Activated CD8-positive, alpha-beta memory T cell treated with anti-CD3 and anti-CD28 coated beads for 36 hours (primary cell): ENCODE measurements around the gene MSI2. TPM values are rescaled to one million over a fixed set of nuclear protein-coding genes. Genes with fewer than 3 reads are reported as not detected.

Experiments used
- CTCF ChIA-PET: fragments of 350-600 bp; sonication (Branson Sonifier 250); formaldehyde crosslinking; loops from one replicate; lab custom pipeline; 2021; ENCODE audit warnings: antibody characterized with exemption; lab: Charles Lee
- POLR2A ChIA-PET: fragments of 350-600 bp; sonication (Branson Sonifier 250); formaldehyde crosslinking; loops from one replicate; lab custom pipeline; 2021; ENCODE audit warnings: antibody characterized with exemption; lab: Charles Lee
- total RNA-seq, 2 experiments: library from RNA; stranded (reverse); gene quantifications; one replicate each; pipeline ENCODE4 v1.2.3, GENCODE V29; 2021

Gene MSI2
- total RNA-seq, 2 experiments from 2014 or later = 56.5 to 59.6 TPM

- POLR2A ChIA-PET = no interaction called here
- CTCF ChIA-PET = no interaction called here
These were observed 93.9 kb downstream of the MSI2 start for GRCh38 chr17:57350266-57350665.

DNA sequence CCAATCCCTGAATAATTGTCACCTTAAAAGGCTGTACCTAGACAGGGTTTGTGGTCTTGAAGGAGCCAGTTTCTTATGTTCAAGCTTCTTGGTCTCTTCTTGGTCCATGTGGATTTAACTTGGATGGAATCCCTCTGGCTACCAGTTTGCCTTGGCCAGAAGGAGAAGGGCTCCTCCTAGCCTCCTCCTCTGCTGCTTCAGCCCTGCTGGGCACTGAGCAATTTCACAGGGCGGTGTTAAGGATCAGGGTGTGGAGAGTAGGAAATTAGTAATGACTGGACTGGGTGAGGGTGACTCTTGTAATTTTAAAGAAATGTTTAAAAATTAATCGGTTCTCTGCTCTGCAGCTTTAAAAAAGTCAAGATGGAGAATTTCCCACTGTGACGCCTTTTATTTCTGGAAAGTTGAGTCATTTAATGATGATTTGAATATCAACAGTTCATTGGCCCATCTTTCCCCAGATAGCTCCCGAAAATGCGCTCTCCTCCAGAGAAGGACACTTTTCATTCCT is 96.4 kb downstream of the MSI2 start:
- ChIA-PET CTCF (no interaction called here), POLR2A (no interaction called here)

DNA sequence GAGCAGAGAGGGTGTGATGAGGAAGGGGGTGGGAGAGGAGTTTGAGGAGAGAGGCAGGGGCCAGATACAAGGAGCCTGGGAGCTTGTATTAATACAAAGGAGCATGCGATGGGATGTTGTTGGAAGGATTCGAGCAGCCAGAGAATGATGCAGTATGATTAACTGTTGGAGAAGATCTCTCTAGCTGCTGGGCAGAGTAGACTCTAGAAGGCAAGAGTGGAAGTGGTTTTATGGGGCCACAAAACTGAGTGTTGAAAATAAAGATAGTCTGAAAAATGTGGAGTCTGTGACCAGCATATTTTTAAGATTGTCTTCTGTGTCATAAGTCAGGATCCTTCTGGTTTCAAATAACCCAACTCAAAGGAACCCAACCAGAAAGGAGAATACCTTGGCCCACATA is 98.3 kb downstream of the MSI2 start:
- ChIA-PET POLR2A (no interaction called here), CTCF (no interaction called here)

DNA sequence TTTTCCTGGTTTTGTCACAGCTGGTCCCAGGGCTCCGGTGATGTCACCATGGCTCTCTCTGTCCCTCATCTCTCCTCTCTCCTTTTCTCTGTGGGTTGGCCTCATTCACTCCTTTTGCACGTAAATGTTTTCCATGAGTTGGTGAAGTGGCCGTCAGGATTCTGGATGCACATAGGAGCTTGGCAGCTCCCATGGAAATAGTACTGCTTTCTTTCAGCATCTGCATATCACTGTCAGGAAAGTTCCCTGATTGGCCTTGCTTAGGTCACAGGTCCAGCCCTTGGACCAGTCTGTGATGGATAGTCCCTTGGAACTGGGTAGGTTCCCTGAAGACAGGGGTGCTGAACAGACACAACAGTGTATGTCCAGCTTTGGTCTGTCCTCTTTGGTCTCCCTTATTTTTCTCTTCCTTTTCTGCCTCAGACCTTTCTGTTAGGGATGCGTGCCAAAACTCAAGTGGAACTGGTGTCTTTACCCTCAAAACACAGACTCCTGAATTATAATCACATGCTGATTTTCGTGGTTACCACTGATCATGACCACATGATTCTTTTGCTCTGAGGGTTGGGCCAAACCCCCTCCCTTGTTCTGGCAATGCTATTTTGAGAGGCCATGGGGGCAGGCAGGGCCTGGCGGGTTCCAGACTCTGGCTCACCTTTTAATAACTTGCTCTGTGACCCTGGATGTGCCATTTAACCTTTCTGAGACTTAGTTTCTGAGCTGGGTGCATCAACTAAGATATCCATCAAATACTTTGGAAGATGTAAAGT is 99.0 kb downstream of the MSI2 start:
- POLR2A ChIA-PET = no interaction called here
- CTCF ChIA-PET = no interaction called here

- ChIA-PET POLR2A (no interaction called here), CTCF (no interaction called here)
These were observed 99.9 kb downstream of the MSI2 start for GRCh38 chr17:57356153-57356718.

DNA sequence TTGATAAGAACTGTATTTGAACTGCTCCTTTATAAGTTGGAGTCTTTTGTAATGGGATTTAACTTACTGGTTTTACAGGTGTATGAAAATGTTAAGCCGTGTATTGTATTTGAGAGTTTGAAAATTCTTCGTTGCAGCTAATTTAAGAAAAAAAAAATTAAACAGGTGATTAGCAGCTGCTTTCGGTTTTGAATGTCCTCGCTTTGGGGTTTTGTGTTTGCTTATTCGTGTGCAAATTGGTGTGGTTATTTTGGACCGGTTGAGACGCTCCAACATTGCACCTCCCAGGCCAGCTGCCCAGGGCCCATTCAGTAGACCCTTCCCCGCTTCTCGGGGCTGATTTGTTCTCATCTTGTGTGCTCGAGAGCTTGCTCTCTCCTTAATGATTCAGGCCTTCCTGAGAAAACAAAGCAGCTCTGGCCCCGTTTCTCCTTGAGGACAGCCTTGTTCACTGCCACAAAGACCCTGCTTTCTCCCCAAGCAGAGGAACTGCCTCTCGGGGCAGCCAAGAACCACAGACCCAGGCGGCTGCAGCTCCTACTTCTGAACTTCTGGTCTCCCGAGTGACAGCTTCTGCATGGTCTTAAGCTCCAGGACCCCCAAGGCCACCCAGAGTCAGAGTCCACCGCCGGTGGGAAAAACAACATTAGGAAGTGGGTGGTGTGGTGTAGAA is 100.5 kb downstream of the MSI2 start:
- ChIA-PET CTCF (interaction anchor here (1.5 kb wide), 1 partner anchor 315 kb away, joined by 5 read pairs; no protein-coding TSS in a partner anchor), POLR2A (interaction anchor here (0.5 kb wide), 1 partner anchor 100 kb away, joined by 3 read pairs; no protein-coding TSS in a partner anchor)

- ChIA-PET CTCF (interaction anchor here (1.5 kb wide), 1 partner anchor 314 kb away, joined by 5 read pairs; no protein-coding TSS in a partner anchor), POLR2A (interaction anchor here (0.5 kb wide), 2 partner anchors 16 to 100 kb away, joined by 3 read pairs; no protein-coding TSS in a partner anchor)
These were observed 101.1 kb downstream of the MSI2 start for GRCh38 chr17:57357392-57357784.

DNA sequence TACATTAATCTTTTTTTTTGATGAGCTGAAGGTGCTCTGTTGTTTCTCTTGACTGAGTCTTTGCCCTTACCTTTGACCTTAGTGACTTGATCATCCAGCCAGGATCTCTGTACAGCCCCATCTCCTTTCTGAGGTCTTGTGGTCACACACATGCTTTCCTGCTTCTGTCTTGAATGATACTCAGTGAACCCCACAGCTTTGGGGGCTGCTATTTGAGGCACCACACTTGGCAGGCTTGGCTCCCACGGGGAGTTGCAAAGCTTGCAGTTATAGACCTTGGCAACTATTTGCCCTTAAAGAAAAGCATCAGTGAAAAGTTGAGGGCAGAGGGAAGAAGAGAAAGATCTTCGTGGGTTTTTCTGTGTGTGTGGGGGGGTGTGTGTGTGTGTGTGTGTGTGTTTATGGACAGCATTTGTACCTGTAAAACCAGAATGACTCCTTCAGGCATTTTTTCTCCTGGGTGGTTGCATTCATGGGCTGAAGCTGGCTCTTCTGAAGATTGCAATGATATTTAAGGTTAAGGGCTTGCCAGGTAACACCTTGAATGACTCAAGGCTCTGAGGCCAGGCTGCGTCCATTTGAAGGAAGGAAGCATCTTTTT is 101.6 kb downstream of the MSI2 start:
- POLR2A ChIA-PET = interaction anchor here (0.5 kb wide), 1 partner anchor 15 kb away, joined by 3 read pairs; no protein-coding TSS in a partner anchor
- CTCF ChIA-PET = interaction anchor here (1.5 kb wide), 1 partner anchor 314 kb away, joined by 5 read pairs; no protein-coding TSS in a partner anchor

GRCh38 chr17:57360266-57360665 is 103.9 kb downstream of the MSI2 start:
- ChIA-PET POLR2A (no interaction called here), CTCF (no interaction called here)

GRCh38 chr17:57362797-57363556 is 106.7 kb downstream of the MSI2 start:
- ChIA-PET POLR2A (no interaction called here), CTCF (no interaction called here)

DNA sequence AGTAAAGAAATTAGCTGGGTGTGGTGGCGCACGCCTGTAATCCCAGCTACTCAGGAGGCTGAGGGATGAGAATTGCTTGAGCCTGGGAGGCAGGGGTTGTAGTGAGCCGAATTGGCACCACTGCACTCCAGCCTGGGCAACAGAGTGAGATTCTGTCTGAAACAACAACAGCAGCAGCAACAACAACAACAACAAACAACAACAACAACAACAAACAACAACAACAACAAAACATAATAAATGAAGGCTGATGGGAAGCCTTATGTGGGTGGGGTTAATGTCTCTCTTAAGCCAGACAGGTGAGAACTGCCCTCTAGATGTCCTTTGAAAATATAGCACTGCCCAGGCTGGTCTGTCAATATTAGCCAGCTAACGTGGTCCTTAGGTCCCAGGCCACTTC is 107.3 kb downstream of the MSI2 start:
- CTCF ChIA-PET = no interaction called here
- POLR2A ChIA-PET = no interaction called here

GRCh38 chr17:57363998-57364643 is 107.8 kb downstream of the MSI2 start:
- CTCF ChIA-PET = no interaction called here
- POLR2A ChIA-PET = no interaction called here

DNA sequence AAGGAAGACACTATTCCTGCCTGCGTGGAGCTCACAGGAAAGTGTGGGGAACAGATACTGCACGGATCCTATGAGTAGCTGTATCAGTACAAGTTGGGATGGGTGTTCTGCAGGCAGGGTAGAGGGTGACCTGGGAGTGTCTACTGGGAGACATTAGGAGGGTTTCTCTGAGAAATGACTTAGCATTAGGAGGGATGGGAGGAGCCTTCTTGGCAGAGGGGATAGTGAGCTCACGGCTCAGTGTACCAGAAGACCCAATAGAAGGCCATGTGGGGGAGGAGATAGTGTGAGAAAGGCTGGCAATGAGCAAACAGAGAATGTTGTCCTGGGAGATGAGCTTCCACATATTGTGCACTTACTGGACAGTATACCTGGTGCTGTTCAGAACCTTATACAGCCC is 109.1 kb downstream of the MSI2 start:
- CTCF ChIA-PET = no interaction called here
- POLR2A ChIA-PET = no interaction called here

DNA sequence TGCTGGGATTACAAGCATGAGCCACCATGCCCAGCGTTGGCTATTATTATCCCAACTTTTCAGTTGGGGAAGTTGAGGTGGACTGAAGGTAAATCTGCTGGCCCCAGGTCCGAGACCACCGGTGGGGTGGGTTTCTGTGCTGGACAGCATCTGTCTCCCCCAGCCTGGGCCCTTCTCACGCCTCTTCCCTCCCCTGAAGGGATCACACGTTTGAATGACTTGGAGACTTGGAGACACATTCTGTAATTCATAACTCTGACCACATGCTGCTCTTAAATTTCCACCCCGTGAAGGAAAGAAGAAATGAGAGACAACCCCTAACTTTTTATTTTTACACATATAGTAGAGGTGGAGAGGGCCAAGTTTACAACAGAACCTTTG is 109.8 kb downstream of the MSI2 start:
- ChIA-PET CTCF (no interaction called here), POLR2A (no interaction called here)

DNA sequence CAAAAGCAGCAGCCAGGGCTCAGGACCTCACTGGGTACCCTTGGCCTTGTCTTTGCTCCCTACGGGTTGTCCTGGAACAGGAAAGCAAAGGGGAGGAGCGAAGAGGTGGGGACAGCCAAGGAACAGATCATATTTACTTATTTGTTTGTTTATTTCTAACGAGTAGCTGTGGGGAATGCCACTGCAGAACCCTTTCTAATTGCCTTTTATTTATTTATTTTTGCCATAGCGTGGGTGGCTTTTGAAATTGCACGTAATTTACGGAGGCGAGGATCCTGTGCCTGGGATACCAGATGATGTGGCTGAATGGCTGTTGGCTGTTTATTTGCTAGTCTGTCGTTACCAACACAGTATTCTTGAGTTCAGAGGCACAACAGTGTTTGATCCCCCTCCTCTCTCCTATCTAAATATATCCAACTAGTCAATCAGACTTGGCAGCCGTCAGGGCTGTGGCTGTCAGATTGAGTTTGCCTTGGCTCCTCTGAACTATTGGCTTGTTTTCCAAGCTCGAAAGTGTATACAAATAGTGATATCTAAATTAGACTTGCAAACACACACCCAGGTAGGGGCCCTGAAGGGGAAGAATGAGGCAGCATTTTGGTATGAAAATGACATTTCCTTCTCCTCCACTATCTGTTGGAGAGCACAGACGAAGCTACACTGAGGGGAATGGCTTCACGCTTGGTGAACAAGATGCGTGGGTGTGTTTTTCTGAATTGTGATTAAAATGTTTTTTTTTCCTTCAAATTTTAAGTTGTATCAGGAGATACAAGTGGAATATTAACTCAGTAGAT is 110.4 kb downstream of the MSI2 start:
- CTCF ChIA-PET = no interaction called here
- POLR2A ChIA-PET = no interaction called here

DNA sequence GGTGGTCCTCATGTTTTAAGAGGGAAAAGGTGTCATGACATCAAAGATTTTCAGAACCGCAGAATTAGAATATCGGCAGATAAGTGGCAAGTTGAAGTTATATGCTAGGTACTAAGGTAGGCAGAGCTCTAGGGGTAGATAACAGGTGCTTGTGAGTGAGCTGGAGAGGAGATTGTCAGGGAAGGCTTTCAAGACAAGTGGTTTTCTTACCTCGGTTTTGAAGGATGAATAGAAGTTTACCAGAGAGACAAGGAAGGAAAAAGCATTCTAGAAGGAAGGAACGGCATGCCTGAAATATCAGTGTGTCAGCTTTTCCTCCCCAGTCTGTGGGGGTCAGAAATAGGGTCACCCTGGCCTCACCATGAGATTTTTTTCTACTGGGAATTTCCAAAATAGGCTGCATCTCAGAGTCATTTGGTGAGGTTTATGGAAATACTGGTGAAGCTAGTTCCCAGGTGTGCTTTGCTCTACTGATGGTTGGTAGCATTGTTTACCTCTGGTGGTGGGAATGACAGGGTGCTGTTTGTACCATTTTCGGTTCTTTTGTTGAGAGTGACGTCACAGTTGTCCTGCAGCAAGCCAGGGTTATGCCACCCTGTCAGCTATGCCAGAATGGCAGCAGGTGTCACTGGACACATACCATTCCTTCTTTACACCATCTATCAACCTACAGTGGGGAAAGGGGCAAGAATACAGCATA is 112.5 kb downstream of the MSI2 start:
- ChIA-PET CTCF (no interaction called here), POLR2A (no interaction called here)

DNA sequence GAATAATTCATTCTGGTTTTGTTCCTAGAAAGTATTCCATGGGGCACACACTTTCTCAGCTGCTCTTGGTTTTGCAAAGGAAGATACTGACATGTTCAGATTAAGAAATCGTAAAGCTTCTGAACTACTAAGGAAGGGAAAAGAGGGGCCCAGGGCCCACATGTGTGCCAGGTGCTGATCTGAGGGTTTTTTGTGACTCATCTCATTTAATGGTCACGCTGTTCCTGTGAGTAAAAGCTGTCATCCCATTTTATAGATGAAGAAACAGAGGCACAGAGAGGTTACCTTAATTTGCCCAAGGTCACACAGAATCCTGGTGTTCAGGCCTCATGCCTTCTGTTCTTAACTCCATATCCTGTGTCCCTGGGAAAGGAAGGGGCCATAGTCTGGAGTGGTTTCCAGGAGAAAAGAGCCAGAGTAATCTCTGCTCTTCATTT is 113.2 kb downstream of the MSI2 start:
- ChIA-PET POLR2A (no interaction called here), CTCF (no interaction called here)
